PFSK-1 (cell line): ENCODE results near the gene ADAMTS17.

Experiments used
- POLR2AphosphoS5 ChIP-seq: IDR thresholded peaks from 2 replicates; pipeline ENCODE4 v1.6.1; 2012; ENCODE audit warnings: low read depth, mild to moderate bottlenecking, control low read depth, low read length, moderate library complexity
- TAF1 ChIP-seq: IDR thresholded peaks from 2 replicates; pipeline ENCODE4 v1.6.1; 2012; ENCODE audit warnings: low read length, control low read depth, borderline replicate concordance; ENCODE audit not compliant: insufficient read depth
- TF ChIP-seq, protein P1 (sequence below), 2 experiments: IDR thresholded peaks; 2 replicates each; pipeline versions ENCODE4 v1.6.1 to v1.8.0; 2011 to 2012; ENCODE audit warnings: low read depth in 2 of 2, low read length in 2 of 2, control low read depth in 1 of 2, inconsistent platforms in 1 of 2, mild to moderate bottlenecking in 1 of 2, moderate library complexity in 1 of 2; ENCODE audit not compliant: insufficient read depth in 1 of 2

DNA sequence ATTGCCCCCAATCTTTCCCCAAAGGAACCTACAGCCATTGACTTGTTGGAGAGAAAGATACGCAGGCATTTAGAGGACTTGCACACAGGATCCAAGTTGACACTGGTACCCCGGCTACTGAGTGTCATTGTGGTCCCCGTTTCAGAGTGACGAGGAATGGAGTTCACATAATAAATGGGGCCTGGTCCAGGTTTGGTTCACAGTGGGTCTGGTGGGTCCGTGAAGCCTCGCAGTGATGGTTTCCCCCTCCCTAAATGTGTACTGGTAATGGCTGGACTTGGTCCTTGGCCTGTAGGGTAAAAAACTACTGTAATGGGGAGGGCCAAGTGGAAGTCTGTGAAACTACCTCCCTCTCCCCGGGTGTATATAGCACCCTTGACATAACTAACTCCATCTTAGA lies 376.4 kb downstream of the ADAMTS17 start:
- TF ChIP-seq POLR2AphosphoS5 (no peak), TAF1 (no peak)
- TF ChIP-seq, protein P1, sequence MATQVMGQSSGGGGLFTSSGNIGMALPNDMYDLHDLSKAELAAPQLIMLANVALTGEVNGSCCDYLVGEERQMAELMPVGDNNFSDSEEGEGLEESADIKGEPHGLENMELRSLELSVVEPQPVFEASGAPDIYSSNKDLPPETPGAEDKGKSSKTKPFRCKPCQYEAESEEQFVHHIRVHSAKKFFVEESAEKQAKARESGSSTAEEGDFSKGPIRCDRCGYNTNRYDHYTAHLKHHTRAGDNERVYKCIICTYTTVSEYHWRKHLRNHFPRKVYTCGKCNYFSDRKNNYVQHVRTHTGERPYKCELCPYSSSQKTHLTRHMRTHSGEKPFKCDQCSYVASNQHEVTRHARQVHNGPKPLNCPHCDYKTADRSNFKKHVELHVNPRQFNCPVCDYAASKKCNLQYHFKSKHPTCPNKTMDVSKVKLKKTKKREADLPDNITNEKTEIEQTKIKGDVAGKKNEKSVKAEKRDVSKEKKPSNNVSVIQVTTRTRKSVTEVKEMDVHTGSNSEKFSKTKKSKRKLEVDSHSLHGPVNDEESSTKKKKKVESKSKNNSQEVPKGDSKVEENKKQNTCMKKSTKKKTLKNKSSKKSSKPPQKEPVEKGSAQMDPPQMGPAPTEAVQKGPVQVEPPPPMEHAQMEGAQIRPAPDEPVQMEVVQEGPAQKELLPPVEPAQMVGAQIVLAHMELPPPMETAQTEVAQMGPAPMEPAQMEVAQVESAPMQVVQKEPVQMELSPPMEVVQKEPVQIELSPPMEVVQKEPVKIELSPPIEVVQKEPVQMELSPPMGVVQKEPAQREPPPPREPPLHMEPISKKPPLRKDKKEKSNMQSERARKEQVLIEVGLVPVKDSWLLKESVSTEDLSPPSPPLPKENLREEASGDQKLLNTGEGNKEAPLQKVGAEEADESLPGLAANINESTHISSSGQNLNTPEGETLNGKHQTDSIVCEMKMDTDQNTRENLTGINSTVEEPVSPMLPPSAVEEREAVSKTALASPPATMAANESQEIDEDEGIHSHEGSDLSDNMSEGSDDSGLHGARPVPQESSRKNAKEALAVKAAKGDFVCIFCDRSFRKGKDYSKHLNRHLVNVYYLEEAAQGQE (IDR thresholded peaks at IDR 0.05; ENCODE audit: insufficient read depth in 1 of 2, low read depth in 2 of 2, low read length in 2 of 2): no peak
